SK-N-SH (cell line): ENCODE results near the gene PLEKHG3. TPM values are rescaled to one million over a fixed set of nuclear protein-coding genes. Genes with fewer than 3 reads are reported as not detected.

Source experiments
- CTCF ChIA-PET: fragments of 300-600, 350-600 bp; formaldehyde crosslinking; extraction: SDS; loops from one replicate; lab custom pipeline; 2021; lab: Yijun Ruan, JAX
- POLR2A ChIA-PET: fragments of 350-600 bp; sonication (Branson Sonifier 250); formaldehyde crosslinking; extraction: SDS; loops from one replicate; lab custom pipeline; 2020; ENCODE audit warnings: antibody characterized with exemption, inconsistent platforms; lab: Yijun Ruan, JAX
- DNase-seq: peaks from one replicate; pipeline ENCODE4 v3.0.0; 2012
- H2AFZ ChIP-seq: fragments of 200-600 bp; sonication (generic); 2 replicates; pipeline ENCODE4 v1.8.1; 2016; ENCODE audit warnings: antibody characterized with exemption, mild to moderate bottlenecking, low read depth
- H3F3A ChIP-seq: fragments of 200-600 bp; sonication (generic); replicated peaks from 2 replicates; pipeline ENCODE3; 2016; ENCODE audit warnings: antibody characterized with exemption, mild to moderate bottlenecking; ENCODE audit not compliant: insufficient read depth
- H3K27ac ChIP-seq, 2 experiments: fragments of 200-500 bp in 1 of 2; fragments of 200-600 bp in 1 of 2; sonication (Bioruptor generic) in 1 of 2; sonication (generic), shearing (Covaris generic) in 1 of 2; 2 replicates each; pipeline versions ENCODE4 v1.5.1 to v1.6.1; 2014 to 2016; ENCODE audit warnings: low read depth in 2 of 2, inconsistent platforms in 1 of 2, low read length in 1 of 2, mild to moderate bottlenecking in 1 of 2, mixed read lengths in 1 of 2
- H3K27me3 ChIP-seq: fragments of 200-600 bp; sonication (generic), shearing (Covaris generic); 2 replicates; pipeline ENCODE4 v1.6.1; 2016; ENCODE audit warnings: mixed run types; ENCODE audit not compliant: insufficient read depth
- H3K36me3 ChIP-seq, 2 experiments: fragments of 200-500 bp in 1 of 2; fragments of 200-600 bp in 1 of 2; sonication (Bioruptor generic) in 1 of 2; sonication (generic) in 1 of 2; replicated peaks in 1 of 2; 2 replicates each; pipeline versions ENCODE3 to v1.5.1; 2014 to 2016; ENCODE audit warnings: low read length in 1 of 2, mild to moderate bottlenecking in 1 of 2; ENCODE audit not compliant: insufficient read depth in 2 of 2, control insufficient read depth in 1 of 2
- H3K4me1 ChIP-seq, 2 experiments: fragments of 200-500 bp in 1 of 2; fragments of 200-600 bp in 1 of 2; sonication (Bioruptor generic) in 1 of 2; sonication (generic), shearing (Covaris generic) in 1 of 2; 2 replicates each; pipeline versions ENCODE4 v1.5.1 to v1.6.1; 2014 to 2016; ENCODE audit warnings: low read depth in 1 of 2, low read length in 1 of 2, mixed run types in 1 of 2; ENCODE audit not compliant: insufficient read depth in 2 of 2, control insufficient read depth in 1 of 2
- H3K4me2 ChIP-seq: fragments of 200-600 bp; sonication (generic), shearing (Covaris generic); 2 replicates; pipeline ENCODE4 v1.6.1; 2017; ENCODE audit warnings: mixed run types
- H3K4me3 ChIP-seq, 2 experiments: fragments of 200-500 bp in 1 of 2; fragments of 200-600 bp in 1 of 2; sonication (Bioruptor generic) in 1 of 2; sonication (generic), shearing (Covaris generic) in 1 of 2; 2 replicates each; pipeline versions ENCODE4 v1.5.1 to v1.8.1; 2014 to 2016; ENCODE audit warnings: low read depth in 2 of 2, inconsistent platforms in 1 of 2, low read length in 1 of 2, mild to moderate bottlenecking in 1 of 2, mixed read lengths in 1 of 2, moderate library complexity in 1 of 2
- H3K79me2 ChIP-seq: fragments of 200-600 bp; sonication (generic); 2 replicates; pipeline ENCODE4 v1.8.1; 2017; ENCODE audit warnings: mild to moderate bottlenecking; ENCODE audit not compliant: insufficient read depth
- H3K9ac ChIP-seq: fragments of 200-600 bp; sonication (generic); 2 replicates; pipeline ENCODE4 v1.6.1; 2017; ENCODE audit warnings: mixed run types
- H3K9me2 ChIP-seq: fragments of 200-600 bp; sonication (generic); 2 replicates; pipeline ENCODE4 v1.6.1; 2017; ENCODE audit warnings: mixed run types
- H3K9me3 ChIP-seq: fragments of 200-600 bp; sonication (generic); 2 replicates; pipeline ENCODE4 v1.6.1; 2017; ENCODE audit warnings: mixed run types, mild to moderate bottlenecking, moderate library complexity
- H4K20me1 ChIP-seq: fragments of 200-600 bp; sonication (generic); 2 replicates; pipeline ENCODE4 v1.6.1; 2017; ENCODE audit warnings: mild to moderate bottlenecking, mixed run types; ENCODE audit not compliant: insufficient read depth
- FOSL2 ChIP-seq: IDR thresholded peaks from 2 replicates; pipeline ENCODE4 v1.4.0; 2012; ENCODE audit warnings: low read depth, mild to moderate bottlenecking, moderate library complexity, borderline replicate concordance
- FOXJ3 ChIP-seq: sonication (generic); formaldehyde crosslinking; IDR thresholded peaks from 2 replicates; pipeline ENCODE4 v1.5.1; 2020; ENCODE audit warnings: mild to moderate bottlenecking, missing genetic modification reagents
- FOXM1 ChIP-seq: IDR thresholded peaks from 2 replicates; pipeline ENCODE4 v1.4.0; 2012; ENCODE audit warnings: low read depth, mild to moderate bottlenecking
- GABPA ChIP-seq: IDR thresholded peaks from 2 replicates; pipeline ENCODE4 v1.4.0; 2012; ENCODE audit warnings: low read depth, mild to moderate bottlenecking
- GATA2 ChIP-seq: sonication (generic); formaldehyde crosslinking; IDR thresholded peaks from 2 replicates; pipeline ENCODE4 v1.5.0; 2020; ENCODE audit warnings: mild to moderate bottlenecking, missing genetic modification reagents
- IRF3 ChIP-seq: fragments of 150-350 bp; IDR thresholded peaks from 2 replicates; pipeline ENCODE4 v1.6.1; 2016; ENCODE audit warnings: mild to moderate bottlenecking, low read depth, low read length
- JUND ChIP-seq: IDR thresholded peaks from 2 replicates; pipeline ENCODE4 v1.4.0; 2012
- MEF2A ChIP-seq: IDR thresholded peaks from 2 replicates; pipeline ENCODE4 v1.4.0; 2012; ENCODE audit warnings: low read depth, borderline replicate concordance
- MXI1 ChIP-seq: IDR thresholded peaks from 2 replicates; pipeline ENCODE4 v1.6.1; 2012; ENCODE audit warnings: mild to moderate bottlenecking, low read depth, low read length, improper control_type of control experiment
- POLR2AphosphoS5 ChIP-seq: IDR thresholded peaks from 2 replicates; pipeline ENCODE4 v1.6.1; 2012; ENCODE audit warnings: low read depth, low read length
- RCOR1 ChIP-seq: fragments of 150-350 bp; IDR thresholded peaks from 2 replicates; pipeline ENCODE4 v1.6.1; 2017; ENCODE audit warnings: antibody characterized with exemption, low read length
- REST ChIP-seq: IDR thresholded peaks from 2 replicates; pipeline ENCODE4 v1.6.1; 2012; ENCODE audit warnings: mild to moderate bottlenecking, low read depth, low read length, moderate library complexity
- RFX5 ChIP-seq: IDR thresholded peaks from 2 replicates; pipeline ENCODE4 v1.6.1; 2012; ENCODE audit warnings: mild to moderate bottlenecking, improper control_type of control experiment, low read length
- YY1 ChIP-seq: IDR thresholded peaks from 2 replicates; pipeline ENCODE4 v1.4.0; 2012; ENCODE audit warnings: low read depth, mild to moderate bottlenecking
- WGBS: methylation state at CpG from one replicate; pipeline ENCODE4 v1.1.6; 2017; ENCODE audit warnings: low lambda C conversion rate; 5-methylcytosine and 5-hydroxymethylcytosine counted together
- polyA plus RNA-seq, 3 experiments: library from polyadenylated mRNA; depleted of rRNA; stranded (reverse); fragments of >200 nt; gene quantifications; 2 replicates each; pipeline ENCODE4 v1.2.3, GENCODE V29; 2012
- TF ChIP-seq, protein P1 (sequence below): IDR thresholded peaks from 2 replicates; pipeline ENCODE4 v1.4.0; 2012; ENCODE audit warnings: low read depth, borderline replicate concordance
- TF ChIP-seq, protein P2 (sequence below): fragments of 150-350 bp; IDR thresholded peaks from 2 replicates; pipeline ENCODE4 v1.6.1; 2017; ENCODE audit warnings: antibody characterized with exemption, low read length, low read depth, borderline replicate concordance

Gene PLEKHG3
- polyA plus RNA-seq, 1 of the 3 experiments (the other 2 are of a cell fraction): 5.1 TPM

DNA sequence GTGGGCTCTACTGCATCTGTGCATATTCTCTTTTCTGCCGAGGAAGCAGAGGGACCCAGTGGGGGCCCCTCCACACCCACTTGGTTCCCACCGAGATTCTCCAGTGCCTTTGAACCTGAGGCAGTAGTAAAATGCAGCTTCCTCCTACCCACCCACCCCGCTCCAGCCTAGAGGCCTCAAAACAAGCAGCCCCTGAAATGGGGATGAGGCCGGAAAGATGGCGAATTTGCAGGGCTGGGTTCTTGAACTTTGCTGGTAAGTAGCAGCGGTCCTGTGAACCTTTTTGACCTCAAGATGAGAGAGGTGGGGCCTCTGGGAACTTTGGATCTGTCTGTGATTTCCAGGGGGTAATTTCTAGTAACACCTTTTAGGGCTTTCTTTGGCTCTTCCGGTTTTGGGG is 15.4 kb downstream of the PLEKHG3 start:
- H4K20me1 ChIP-seq: no peaks in the 10 kb centered on the region
- no peaks in the 10 kb centered on the region for H3F3A ChIP-seq
- peaks cover 16% of the 10 kb centered on the region for H3K79me2 ChIP-seq
- POLR2A ChIA-PET: no interaction called here
- TF ChIP-seq, protein P1, sequence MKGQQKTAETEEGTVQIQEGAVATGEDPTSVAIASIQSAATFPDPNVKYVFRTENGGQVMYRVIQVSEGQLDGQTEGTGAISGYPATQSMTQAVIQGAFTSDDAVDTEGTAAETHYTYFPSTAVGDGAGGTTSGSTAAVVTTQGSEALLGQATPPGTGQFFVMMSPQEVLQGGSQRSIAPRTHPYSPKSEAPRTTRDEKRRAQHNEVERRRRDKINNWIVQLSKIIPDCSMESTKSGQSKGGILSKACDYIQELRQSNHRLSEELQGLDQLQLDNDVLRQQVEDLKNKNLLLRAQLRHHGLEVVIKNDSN: no peak
- TF ChIP-seq GABPA: no peak
- no peak for TF ChIP-seq FOXM1
- no peak for TF ChIP-seq REST
- TF ChIP-seq YY1: no peak
- TF ChIP-seq, protein P2, sequence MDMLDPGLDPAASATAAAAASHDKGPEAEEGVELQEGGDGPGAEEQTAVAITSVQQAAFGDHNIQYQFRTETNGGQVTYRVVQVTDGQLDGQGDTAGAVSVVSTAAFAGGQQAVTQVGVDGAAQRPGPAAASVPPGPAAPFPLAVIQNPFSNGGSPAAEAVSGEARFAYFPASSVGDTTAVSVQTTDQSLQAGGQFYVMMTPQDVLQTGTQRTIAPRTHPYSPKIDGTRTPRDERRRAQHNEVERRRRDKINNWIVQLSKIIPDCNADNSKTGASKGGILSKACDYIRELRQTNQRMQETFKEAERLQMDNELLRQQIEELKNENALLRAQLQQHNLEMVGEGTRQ: no peak
- TF ChIP-seq MXI1: no peak
- TF ChIP-seq MEF2A: no peak
- TF ChIP-seq POLR2AphosphoS5: no peak
- TF ChIP-seq JUND: no peak
- no peak for TF ChIP-seq RCOR1
- TF ChIP-seq RFX5: no peak
- no peak for TF ChIP-seq GATA2 (CRISPR knock-in tag)
- no peak for TF ChIP-seq FOSL2
- no peak for TF ChIP-seq IRF3
- no peak for TF ChIP-seq FOXJ3 (CRISPR knock-in tag)
- TF ChIP-seq, all 33 proteins: peak for 0
- 91% methylated on average over 7 of the region's 7 CpGs for whole genome bisulfite sequencing
- H3K9me2 ChIP-seq: no peaks in the 10 kb centered on the region
- H3K36me3 ChIP-seq: peaks cover 0 to under 1% of the 10 kb centered on the region in 2 experiments
- DNase-seq: no peak
- CTCF ChIA-PET: interaction anchor here (1.0 to 3.4 kb wide), 2 partner anchors 23 to 40 kb away, joined by 3 to 11 read pairs; no protein-coding TSS in a partner anchor
- no peak overlapping the region for H3K9ac ChIP-seq
- H3K4me2 ChIP-seq: no peak overlapping the region
- H3K4me1 ChIP-seq: peaks cover 14 to 17% of the 10 kb centered on the region in 2 experiments; a peak in 2 of 4 replicates
- H3K27ac ChIP-seq: no peak overlapping the region
- H3K4me3 ChIP-seq: no peak overlapping the region
- H3K27me3 ChIP-seq: no peaks in the 10 kb centered on the region
- H2AFZ ChIP-seq: no peak overlapping the region
- H3K9me3 ChIP-seq: no peaks in the 10 kb centered on the region
